NOMO-1 (cell line): ENCODE measurements around the gene EFNA5.
"Not testable (repeated sequence)": the region's sequence is repeated elsewhere in the genome, so short reads cannot be mapped to it uniquely, and the experiment has no call there.

ENCODE experiments used
- DNase-seq, 2 experiments: peaks; one replicate each; lab custom pipeline; 2025; ENCODE audit not compliant: unreplicated experiment in 2 of 2; lab: John Stamatoyannopoulos, UW

The EFNA5 gene

GRCh38 chr5:107469064-107469463 lies 201.7 kb downstream of the EFNA5 start:
- DNase-seq = no peak

GRCh38 chr5:107468276-107468675 lies 202.5 kb downstream of the EFNA5 start:
- no peak for DNase-seq

GRCh38 chr5:107467137-107467932 lies 203.4 kb downstream of the EFNA5 start:
- DNase-seq = no peak

- no peak for DNase-seq
Measured at GRCh38 chr5:107466233-107466769, 204.4 kb downstream of the EFNA5 start.

- no peak for DNase-seq
Measured at GRCh38 chr5:107464876-107465275, 205.9 kb downstream of the EFNA5 start.

- no peak for DNase-seq
Measured at GRCh38 chr5:107464416-107464815, 206.3 kb downstream of the EFNA5 start.

- DNase-seq = no peak
Measured at GRCh38 chr5:107463731-107464130, 207.0 kb downstream of the EFNA5 start.

GRCh38 chr5:107461770-107462169 lies 209.0 kb downstream of the EFNA5 start:
- no peak for DNase-seq

GRCh38 chr5:107460789-107461188 lies 209.9 kb downstream of the EFNA5 start:
- no peak for DNase-seq

GRCh38 chr5:107459605-107460004 lies 211.1 kb downstream of the EFNA5 start:
- DNase-seq = no peak

GRCh38 chr5:107458322-107458721 lies 212.4 kb downstream of the EFNA5 start:
- DNase-seq = no peak

- no peak for DNase-seq
Measured at GRCh38 chr5:107457881-107458280, 212.9 kb downstream of the EFNA5 start.

- DNase-seq = no peak
Measured at GRCh38 chr5:107457138-107457537, 213.6 kb downstream of the EFNA5 start.

- peak; percentile 11 to 51 for DNase-seq
Measured at GRCh38 chr5:107456281-107456715, 214.4 kb downstream of the EFNA5 start.

- no peak for DNase-seq
Measured at GRCh38 chr5:107455111-107455544, 215.6 kb downstream of the EFNA5 start.

GRCh38 chr5:107451827-107452226 lies 218.9 kb downstream of the EFNA5 start:
- DNase-seq = not testable (repeated sequence)

- no peak for DNase-seq
Measured at GRCh38 chr5:107451028-107451427, 219.7 kb downstream of the EFNA5 start.

GRCh38 chr5:107450531-107450930 lies 220.2 kb downstream of the EFNA5 start:
- peak in 1 of 2 experiments; percentile 25 for DNase-seq

- no peak for DNase-seq
Measured at GRCh38 chr5:107449369-107449768, 221.4 kb downstream of the EFNA5 start.

- no peak for DNase-seq
Measured at GRCh38 chr5:107447587-107447986, 223.2 kb downstream of the EFNA5 start.

GRCh38 chr5:107446972-107447371 lies 223.8 kb downstream of the EFNA5 start:
- DNase-seq = no peak

- no peak for DNase-seq
Measured at GRCh38 chr5:107444300-107444699, 226.4 kb downstream of the EFNA5 start.
